SW 1271 (cell line): ENCODE measurements around the gene PTPN5.
"Not testable (repeated sequence)": the region's sequence is repeated elsewhere in the genome, so short reads cannot be mapped to it uniquely, and the experiment has no call there.

Source experiments
- DNase-seq, 2 experiments: peaks; one replicate each; lab custom pipeline; 2025; lab: John Stamatoyannopoulos, UW

Gene PTPN5

DNA sequence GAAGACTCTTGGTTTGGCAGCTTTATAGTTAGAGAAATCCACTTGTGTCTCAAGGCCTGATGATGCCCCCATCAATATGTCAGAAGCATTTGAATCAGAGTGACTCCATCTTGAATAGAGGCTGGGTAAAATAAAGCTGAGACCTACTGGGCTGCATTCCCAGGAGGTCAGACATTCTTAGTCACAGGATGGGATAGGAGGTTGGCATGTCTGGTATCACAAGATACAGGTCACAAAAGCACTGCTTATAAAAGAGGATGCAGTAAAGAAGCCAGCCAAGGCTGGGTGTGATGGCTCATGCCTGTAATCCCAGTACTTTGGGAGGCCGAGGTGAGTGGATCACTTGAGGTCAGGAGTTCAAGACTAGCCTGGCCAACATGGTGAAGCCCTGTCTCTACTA, 109.6 kb downstream of the PTPN5 start:
- not testable (repeated sequence) for DNase-seq
